IMR-90 (cell line): ENCODE results near the gene ALOXE3. TPM values are rescaled to one million over a fixed set of nuclear protein-coding genes. Genes with fewer than 3 reads are reported as not detected.

Experiments used
- ATAC-seq: fragments of 200-7000 bp; cut with Tn5 transposase; 2 replicates; pipeline ENCODE4 v1.9.1; 2020; ENCODE audit warnings: low read depth, mild to moderate bottlenecking, moderate library complexity
- BruUV-seq: library from RNA; stranded (reverse); fragments of 400-500 nt; replicated peaks from 2 replicates; lab custom pipeline; 2021; lab: Mats Ljungman, UMichigan
- CTCF ChIA-PET: fragments of 300-600 bp; formaldehyde crosslinking; extraction: SDS; loops from one replicate; lab custom pipeline; 2021; ENCODE audit warnings: antibody characterized with exemption; lab: Yijun Ruan, JAX
- POLR2A ChIA-PET: fragments of 300-600 bp; sonication (Branson Sonifier 250); formaldehyde crosslinking; loops from one replicate; lab custom pipeline; 2022; ENCODE audit warnings: antibody characterized with exemption; ENCODE audit not compliant: unreplicated experiment; lab: Charles Lee
- DNase-seq: peaks from one replicate; pipeline ENCODE4 v3.0.0; 2013
- H2AFZ ChIP-seq: replicated peaks from 2 replicates; pipeline ENCODE3; 2013; ENCODE audit warnings: low read length, mild to moderate bottlenecking; ENCODE audit not compliant: poor library complexity
- H2AK5ac ChIP-seq: 2 replicates; pipeline ENCODE4 v1.6.1; 2013; ENCODE audit warnings: low read depth, low read length, inconsistent platforms
- H2AK9ac ChIP-seq: replicated peaks from 2 replicates; pipeline ENCODE3; 2013; ENCODE audit warnings: mild to moderate bottlenecking, low read depth, low read length, moderate library complexity; ENCODE audit not compliant: poor library complexity
- H2BK120ac ChIP-seq: 2 replicates; pipeline ENCODE4 v1.6.1; 2013; ENCODE audit warnings: low read depth, low read length, inconsistent platforms
- H2BK15ac ChIP-seq: 3 replicates; pipeline ENCODE4 v1.6.1; 2013; ENCODE audit warnings: low read depth, low read length, inconsistent platforms
- H2BK20ac ChIP-seq: 2 replicates; pipeline ENCODE4 v1.6.1; 2013; ENCODE audit warnings: low read depth, mild to moderate bottlenecking, inconsistent platforms, low read length, moderate library complexity
- H2BK5ac ChIP-seq: 2 replicates; pipeline ENCODE4 v1.6.1; 2013; ENCODE audit warnings: mild to moderate bottlenecking, low read depth, low read length, inconsistent platforms; ENCODE audit not compliant: poor library complexity, severe bottlenecking
- H3K14ac ChIP-seq: replicated peaks from 2 replicates; pipeline ENCODE4 v1.6.1; 2013; ENCODE audit warnings: low read depth, low read length, inconsistent platforms
- H3K18ac ChIP-seq: 2 replicates; pipeline ENCODE4 v1.6.1; 2013; ENCODE audit warnings: low read depth, low read length, control low read depth
- H3K23ac ChIP-seq: 2 replicates; pipeline ENCODE4 v1.6.1; 2013; ENCODE audit warnings: low read depth, low read length, inconsistent platforms
- H3K27ac ChIP-seq: 2 replicates; pipeline ENCODE4 v1.5.1; 2013; ENCODE audit warnings: mild to moderate bottlenecking, control low read depth, low read length; ENCODE audit not compliant: insufficient read depth
- H3K27me3 ChIP-seq: 2 replicates; pipeline ENCODE4 v1.6.1; 2013; ENCODE audit warnings: low read length; ENCODE audit not compliant: control insufficient read depth, insufficient read depth
- H3K36me3 ChIP-seq: 2 replicates; pipeline ENCODE4 v1.6.1; 2013; ENCODE audit warnings: low read length, mixed read lengths; ENCODE audit not compliant: control insufficient read depth, insufficient read depth
- H3K4ac ChIP-seq: 2 replicates; pipeline ENCODE4 v1.6.1; 2013; ENCODE audit warnings: low read depth, low read length, inconsistent platforms
- H3K4me1 ChIP-seq: 2 replicates; pipeline ENCODE4 v1.6.1; 2013; ENCODE audit warnings: low read length, mixed read lengths; ENCODE audit not compliant: control insufficient read depth, insufficient read depth
- H3K4me2 ChIP-seq: 2 replicates; pipeline ENCODE4 v1.6.1; 2013; ENCODE audit warnings: low read depth, mild to moderate bottlenecking, control low read depth, low read length, moderate library complexity
- H3K4me3 ChIP-seq: 2 replicates; pipeline ENCODE4 v1.5.1; 2013; ENCODE audit warnings: low read depth, mild to moderate bottlenecking, control low read depth, low read length, moderate library complexity; ENCODE audit not compliant: insufficient read depth
- H3K56ac ChIP-seq: 2 replicates; pipeline ENCODE4 v1.6.1; 2013; ENCODE audit warnings: low read length, inconsistent platforms; ENCODE audit not compliant: insufficient read depth; ENCODE audit errors: extremely low read depth
- H3K79me1 ChIP-seq, 2 experiments: 2 replicates each; pipeline ENCODE4 v1.6.1; 2013; ENCODE audit warnings: low read length in 2 of 2, inconsistent platforms in 1 of 2, low read depth in 1 of 2
- H3K9ac ChIP-seq: 2 replicates; pipeline ENCODE4 v1.6.1; 2013; ENCODE audit warnings: low read depth, low read length, control low read depth
- H3K9me1 ChIP-seq: 2 replicates; pipeline ENCODE4 v1.6.1; 2013; ENCODE audit warnings: low read length, inconsistent platforms; ENCODE audit not compliant: insufficient read depth
- H3K9me3 ChIP-seq: 2 replicates; pipeline ENCODE4 v1.6.1; 2013; ENCODE audit warnings: low read length; ENCODE audit not compliant: control insufficient read depth, insufficient read depth
- H4K20me1 ChIP-seq: 2 replicates; pipeline ENCODE4 v1.6.1; 2013; ENCODE audit warnings: low read length, inconsistent platforms; ENCODE audit not compliant: insufficient read depth
- H4K5ac ChIP-seq: 2 replicates; pipeline ENCODE4 v1.6.1; 2013; ENCODE audit warnings: mild to moderate bottlenecking, low read depth, low read length, control low read depth
- H4K8ac ChIP-seq, 2 experiments: 2 replicates each; pipeline ENCODE4 v1.6.1; 2013; ENCODE audit warnings: low read depth in 2 of 2, low read length in 2 of 2, control low read depth in 1 of 2, inconsistent platforms in 1 of 2
- H4K91ac ChIP-seq: 2 replicates; pipeline ENCODE4 v1.6.1; 2013; ENCODE audit warnings: low read depth, low read length, inconsistent platforms; ENCODE audit not compliant: insufficient read depth
- MAFK ChIP-seq: IDR thresholded peaks from 2 replicates; pipeline ENCODE4 v1.6.1; 2012; ENCODE audit warnings: low read depth, low read length, improper control_type of control experiment
- MAZ ChIP-seq: IDR thresholded peaks from 2 replicates; pipeline ENCODE4 v1.6.1; 2012; ENCODE audit warnings: low read depth, mild to moderate bottlenecking, low read length, improper control_type of control experiment, moderate library complexity, borderline replicate concordance
- WGBS, 2 experiments: methylation state at CpG; one replicate each; pipeline versions ENCODE4 v1.1.5 to v1.1.7; 2013; ENCODE audit warnings: missing lambda C conversion rate in 2 of 2; ENCODE audit not compliant: insufficient read length in 1 of 2; ENCODE audit errors: extremely low coverage in 2 of 2; 5-methylcytosine and 5-hydroxymethylcytosine counted together
- dilution Hi-C: fragments of 300-500 bp; cut with HindIII; formaldehyde crosslinking; loops from one replicate; pipeline ENCODE4 v1.14.3; 2018; ENCODE audit warnings: low sequenced_read_pairs; ENCODE audit not compliant: unreplicated experiment
- in situ Hi-C: fragments of 300-500 bp; cut with MboI; formaldehyde crosslinking; loops from 3 replicates; pipeline ENCODE4 v1.14.3; 2019; ENCODE audit warnings: low sequenced_read_pairs, inconsistent platforms, mixed read lengths
- intact Hi-C: fragments of 100-400 bp; cut with micrococcal nuclease; formaldehyde crosslinking; loops from 2 replicates; pipeline ENCODE4 v1.10.0; 2022
- polyA plus RNA-seq, 3 experiments: library from polyadenylated mRNA; depleted of rRNA; stranded (reverse); fragments of >200 nt; gene quantifications; 2 replicates each; pipeline ENCODE4 v1.2.3, GENCODE V29; 2012; ENCODE audit warnings: low replicate concordance in 1 of 3
- total RNA-seq: library from RNA; depleted of rRNA; stranded (reverse); fragments of >200 nt; gene quantifications from 2 replicates; pipeline ENCODE4 v1.2.3, GENCODE V29; 2012

The ALOXE3 gene
- total and polyA plus RNA-seq, 2 of the 4 experiments (the other 2 are of a cell fraction): under 0.01 to 0.26 TPM

DNA sequence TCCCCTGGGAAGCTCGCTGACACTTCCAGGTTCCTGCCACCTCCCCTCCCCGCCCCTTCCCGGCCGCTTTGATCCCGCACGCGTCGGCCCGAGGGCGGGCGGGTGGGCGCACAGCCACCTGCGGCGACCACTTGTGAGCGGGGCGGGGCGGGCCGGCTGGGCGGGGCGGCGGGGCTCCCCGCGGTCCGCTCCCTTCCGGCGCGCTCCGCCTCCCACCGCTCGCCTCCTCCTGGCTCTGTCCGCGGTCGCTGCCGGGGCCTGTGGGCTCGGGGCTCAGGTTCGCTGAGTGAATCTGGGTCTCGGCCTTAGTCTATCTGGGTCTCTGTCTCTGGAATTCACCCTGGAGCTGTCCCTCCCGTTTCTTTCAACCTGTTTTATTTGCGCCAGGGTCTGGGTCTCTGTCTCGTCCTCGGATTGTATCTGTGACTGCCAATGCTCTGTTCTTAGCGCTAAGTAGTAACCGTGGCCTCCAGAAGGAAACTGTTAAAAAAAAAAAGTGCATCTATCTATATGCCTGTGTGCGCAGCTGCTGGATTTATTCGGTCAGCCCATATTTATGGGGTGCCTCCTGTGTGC is 8.3 kb upstream of the ALOXE3 start:
- intact Hi-C loops: no loop called here
- H3K23ac ChIP-seq: no peak overlapping the region
- no peak overlapping the region for H3K14ac ChIP-seq
- peaks cover 8% of the 10 kb centered on the region for H3K4me1 ChIP-seq
- ATAC-seq (peak; percentile 41), DNase-seq (peak; percentile 52)
- no peak overlapping the region for H3K27ac ChIP-seq
- H3K9me3 ChIP-seq: no peaks in the 10 kb centered on the region
- dilution Hi-C loops: no loop called here
- CTCF ChIA-PET: interaction anchor here (0.6 kb wide), 1 partner anchor 62 kb away, joined by 3 read pairs; no protein-coding TSS in a partner anchor
- no peak overlapping the region for H2BK15ac ChIP-seq
- peak overlapping the region; percentile 63; the same call in 1 of the 2 replicates for H3K9ac ChIP-seq
- peak overlapping the region; percentile 79 for H3K4me3 ChIP-seq
- no peak overlapping the region; a peak in 1 of 4 replicates for H4K8ac ChIP-seq
- peaks cover 7% of the 10 kb centered on the region; the same call in 1 of the 2 replicates for H3K9me1 ChIP-seq
- peak overlapping the region; percentile 95 for H3K4me2 ChIP-seq
- H3K79me1 ChIP-seq: no peaks in the 10 kb centered on the region; a peak in 1 of 4 replicates
- H2AFZ ChIP-seq: peak overlapping the region; percentile 90
- no peak overlapping the region for H3K56ac ChIP-seq
- no peak overlapping the region for H4K91ac ChIP-seq
- H3K36me3 ChIP-seq: no peaks in the 10 kb centered on the region
- H3K4ac ChIP-seq: no peak overlapping the region
- H4K20me1 ChIP-seq: no peaks in the 10 kb centered on the region
- no peak overlapping the region for H4K5ac ChIP-seq
- POLR2A ChIA-PET: no interaction called here
- no peak overlapping the region for H2AK5ac ChIP-seq
- TF ChIP-seq MAZ (peak; percentile 12; the same call in 1 of the 2 replicates), MAFK (no peak)
- BruUV-seq: no TSS peak
- no peak overlapping the region for H2BK5ac ChIP-seq
- no peaks in the 10 kb centered on the region for H3K27me3 ChIP-seq
- no peak overlapping the region for H2BK120ac ChIP-seq
- peak overlapping the region; percentile 5 for H2AK9ac ChIP-seq
- no peak overlapping the region for H3K18ac ChIP-seq
- in situ Hi-C loops: no loop called here
- 2% methylated on average over 12 of the region's 45 CpGs; no CpG with 5 or more reads in 1 of the 2 experiments for WGBS, 2 experiments
- no peak overlapping the region for H2BK20ac ChIP-seq
